GM21786 (cell line): ENCODE data around the gene NACC1.

Experiments used
- ATAC-seq: cut with Tn5 transposase; IDR thresholded peaks from one replicate; pipeline ENCODE4 v1.9.1; 2021; ENCODE audit not compliant: unreplicated experiment

Gene NACC1

GRCh38 chr19:13118424-13119193 is 545 bp downstream of the NACC1 start:
- ATAC-seq: no peak

DNA sequence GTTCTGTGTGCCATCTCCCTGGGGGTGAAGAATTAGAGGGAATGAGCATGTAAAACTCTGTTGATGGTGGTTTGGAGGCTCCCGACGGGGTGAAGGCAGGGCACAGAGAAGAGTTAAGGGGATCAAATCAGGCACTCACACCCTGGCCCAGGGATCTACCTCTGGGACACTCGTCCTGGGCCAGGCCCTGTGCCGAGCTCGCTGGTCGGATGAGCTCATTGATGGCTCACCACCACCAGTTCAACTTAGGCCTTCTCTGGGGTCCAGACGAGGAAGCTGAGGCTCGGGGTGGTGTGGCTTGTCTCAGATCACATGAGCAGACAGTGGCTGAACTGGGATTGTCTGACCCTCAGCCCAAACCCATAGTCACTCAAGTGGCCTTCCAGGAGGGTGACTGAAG is 1.6 kb downstream of the NACC1 start:
- ATAC-seq: no peak

DNA sequence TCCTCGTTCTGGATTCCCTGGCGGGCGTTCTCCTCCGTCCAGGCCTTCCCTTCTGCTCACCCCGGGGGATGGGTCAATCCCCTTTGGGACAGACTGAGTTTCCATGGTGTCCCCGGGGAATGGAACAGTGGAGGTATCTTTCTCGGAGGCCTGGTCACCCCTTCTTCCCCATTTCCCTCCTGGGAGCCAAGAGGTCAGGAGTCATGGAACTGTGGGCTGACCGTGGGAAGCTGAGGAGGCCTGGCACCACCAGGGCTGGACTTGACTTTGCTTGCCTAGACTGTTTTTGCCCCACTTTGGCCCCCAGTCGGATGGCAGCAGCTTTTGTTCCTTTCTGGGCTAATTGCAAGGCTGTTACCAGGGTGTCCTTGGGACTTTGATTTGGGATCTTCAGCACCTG is 2.0 kb downstream of the NACC1 start:
- no peak for ATAC-seq

DNA sequence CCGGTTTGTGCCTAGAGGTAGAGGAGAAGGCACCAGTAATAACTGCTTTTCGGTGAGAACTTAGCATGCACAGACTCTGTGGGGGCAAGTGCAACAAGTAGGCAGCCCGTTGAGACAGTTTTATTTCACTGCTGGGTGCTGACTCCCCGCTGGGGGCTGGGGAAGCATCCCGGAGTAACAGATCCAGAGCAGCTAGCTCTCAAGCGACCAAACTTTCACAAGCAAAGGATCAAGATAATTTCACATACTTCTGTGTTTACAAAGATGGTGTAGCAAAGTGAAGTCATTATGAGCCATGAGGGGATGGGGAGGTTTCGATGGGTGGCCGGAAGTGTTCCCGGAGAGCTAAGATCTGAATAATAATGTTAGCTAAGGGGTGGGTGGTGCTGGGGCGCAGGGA is 2.8 kb downstream of the NACC1 start:
- no peak for ATAC-seq

- no peak for ATAC-seq
Measured at GRCh38 chr19:13121551-13122274, 3.6 kb downstream of the NACC1 start.

- ATAC-seq: no peak
Measured at GRCh38 chr19:13122275-13122878, 4.3 kb downstream of the NACC1 start.

- no peak for ATAC-seq
Measured at GRCh38 chr19:13122980-13123957, 5.2 kb downstream of the NACC1 start.

DNA sequence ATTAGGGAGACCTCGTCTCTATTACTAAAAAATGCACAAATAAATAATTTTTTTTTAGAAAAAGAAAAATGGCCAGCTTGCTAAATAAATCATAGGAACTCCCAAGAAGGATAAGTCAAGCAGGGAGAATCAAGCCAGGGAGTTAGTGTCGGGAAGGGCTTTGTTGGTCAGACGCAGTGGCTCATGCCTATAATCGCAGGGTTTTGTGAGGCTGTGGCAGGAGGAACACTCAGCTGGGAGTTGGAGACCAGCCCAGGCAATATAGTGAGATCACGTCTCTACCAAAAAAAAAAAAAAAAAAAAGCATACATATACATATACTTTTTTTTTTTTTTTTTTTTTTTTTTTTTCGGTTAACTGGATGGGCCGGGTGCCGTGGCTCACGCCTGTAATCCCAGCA is 9.0 kb downstream of the NACC1 start:
- ATAC-seq: no peak

DNA sequence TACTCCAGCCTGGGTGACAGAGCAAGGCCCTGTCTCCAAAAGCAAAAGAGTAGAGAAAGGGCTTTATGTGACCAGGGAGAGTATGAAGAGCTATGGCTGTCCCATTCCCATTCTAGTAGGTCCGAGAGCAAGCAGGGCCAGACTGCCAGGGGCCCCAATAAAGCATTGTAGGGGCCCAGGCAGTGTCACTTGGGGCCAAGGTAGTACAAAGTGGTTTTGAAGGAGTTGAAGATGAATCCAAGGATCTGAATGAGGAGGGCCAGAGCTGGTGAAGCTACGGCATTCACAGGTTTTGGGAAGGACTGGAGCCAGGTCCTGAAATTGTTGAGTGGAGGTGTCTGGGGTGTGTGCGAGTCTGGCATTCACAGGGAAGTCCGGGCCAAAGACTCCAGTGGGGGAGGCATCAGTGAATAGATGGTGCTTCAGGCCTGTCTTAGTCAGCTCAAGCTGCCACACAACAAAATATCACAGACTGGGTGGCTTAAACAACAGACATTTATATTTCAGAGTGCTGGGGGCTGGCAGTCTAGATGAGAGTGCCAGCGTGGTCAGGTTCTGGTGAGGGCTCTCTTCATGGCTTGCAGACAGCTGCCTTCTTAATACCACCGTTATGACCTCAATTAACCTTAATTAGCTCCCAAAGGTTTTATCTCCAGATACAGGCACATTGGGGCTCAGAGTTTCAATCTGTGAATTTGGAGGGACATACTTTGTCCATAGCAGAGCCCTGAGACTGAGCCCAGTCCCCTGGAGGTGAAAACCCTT is 9.9 kb downstream of the NACC1 start:
- ATAC-seq: no peak

DNA sequence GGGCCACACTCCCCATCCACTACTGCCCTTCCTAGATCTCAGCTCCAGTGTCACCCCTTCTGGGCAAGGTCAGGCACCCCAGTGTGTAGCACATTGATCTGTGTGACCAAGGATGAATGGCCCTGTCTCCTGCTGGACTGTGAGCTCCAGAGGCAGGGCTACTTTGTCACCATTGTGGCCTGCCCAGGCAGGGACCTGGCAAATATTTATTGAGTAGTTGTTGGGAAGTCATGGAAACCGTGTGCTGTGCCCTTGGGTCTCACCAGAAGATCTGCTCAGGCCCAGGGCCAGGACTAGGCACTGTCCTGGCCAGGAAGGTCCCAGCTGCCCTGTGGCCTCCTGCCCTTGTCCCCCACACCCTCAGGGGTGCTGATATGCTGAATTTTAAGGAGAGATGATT is 10.5 kb downstream of the NACC1 start:
- no peak for ATAC-seq

DNA sequence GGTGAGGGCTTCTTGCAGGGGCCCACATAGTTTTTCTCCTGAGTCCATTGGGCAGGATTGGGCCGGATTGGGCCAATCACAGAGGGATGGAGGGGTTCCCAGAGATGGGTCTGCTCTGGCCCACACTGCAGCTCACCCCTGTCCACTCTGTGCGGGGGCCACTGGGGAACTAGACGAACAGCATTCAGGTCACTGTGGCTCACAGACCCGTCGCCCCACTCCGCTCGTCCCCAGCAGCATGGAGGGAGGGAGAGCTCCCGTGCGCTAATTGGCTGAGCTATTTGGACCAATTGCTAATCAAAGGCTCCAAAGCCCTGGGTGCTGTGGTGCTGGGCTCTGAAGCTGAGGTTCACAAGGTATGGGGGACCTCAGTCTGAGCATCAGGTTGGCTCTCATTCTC is 11.3 kb downstream of the NACC1 start:
- no peak for ATAC-seq

GRCh38 chr19:13130886-13131490 is 12.9 kb downstream of the NACC1 start:
- no peak for ATAC-seq

DNA sequence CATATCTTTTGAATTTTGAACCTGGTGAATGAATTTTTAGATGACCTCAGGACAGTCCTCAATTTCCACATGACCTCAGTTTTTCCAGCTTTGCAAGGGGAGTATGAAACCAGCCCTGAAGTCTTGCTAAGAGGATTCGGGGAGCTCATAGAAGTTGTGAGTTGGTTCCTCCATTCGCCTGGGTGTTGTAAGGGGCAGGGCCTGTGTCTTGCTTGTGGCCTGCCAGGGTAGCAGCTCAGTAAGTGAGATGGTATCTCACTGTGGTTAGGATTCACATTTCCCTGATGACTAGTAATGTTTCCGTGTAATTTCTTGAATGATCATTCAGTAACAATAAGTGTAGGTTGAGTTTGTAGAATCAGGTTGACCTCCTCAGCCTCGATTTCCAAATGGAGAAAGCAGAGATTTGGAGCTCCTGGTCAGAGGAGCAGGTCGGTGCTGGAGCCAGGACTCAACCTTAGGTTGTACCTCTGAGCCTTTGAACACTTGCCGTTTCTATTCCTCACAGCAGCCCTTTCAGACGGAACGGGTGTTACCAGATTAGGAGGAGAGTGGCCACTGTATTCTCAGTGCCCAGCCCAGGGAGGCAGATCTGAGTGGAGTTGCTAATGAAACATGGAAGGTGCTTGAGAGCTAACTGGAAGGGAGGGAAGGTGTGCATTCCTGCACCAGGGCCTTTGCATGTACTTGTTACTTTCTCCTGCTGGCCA is 14.6 kb downstream of the NACC1 start:
- ATAC-seq: no peak

GRCh38 chr19:13133241-13133870 is 15.3 kb downstream of the NACC1 start:
- no peak for ATAC-seq

DNA sequence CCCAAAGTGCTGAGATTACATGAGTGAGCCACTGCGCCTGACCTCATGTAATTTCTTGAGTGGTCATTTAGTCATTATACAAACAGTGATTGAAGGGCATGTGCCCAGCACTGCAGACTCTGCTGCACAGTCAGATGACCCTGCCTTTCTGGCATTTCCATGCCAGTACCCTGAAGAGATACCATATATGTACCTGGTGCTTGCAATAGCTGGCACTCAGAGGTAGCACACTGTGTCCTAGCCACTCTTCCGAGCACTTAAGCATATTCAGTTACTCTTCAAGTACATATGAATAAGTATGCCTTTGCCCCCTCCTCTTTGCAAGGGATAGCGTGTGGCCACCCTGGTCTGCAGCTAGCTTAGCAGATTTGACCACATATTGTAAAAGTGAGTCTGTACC is 16.6 kb downstream of the NACC1 start:
- no peak for ATAC-seq

- no peak for ATAC-seq
Measured at GRCh38 chr19:13135068-13136062, 17.3 kb downstream of the NACC1 start.

GRCh38 chr19:13137290-13137794 is 19.3 kb downstream of the NACC1 start:
- no peak for ATAC-seq
